Activated naive CD4-positive, alpha-beta T cell (primary cell): ENCODE results near the gene RAD51B.
A peak's percentile ranks its signal among the peaks of the same experiment; 100 is the strongest.

Source experiments
- DNase-seq, 4 experiments: peaks; one replicate each; lab custom pipeline; 2025; lab: John Stamatoyannopoulos, UW

The RAD51B gene

DNA sequence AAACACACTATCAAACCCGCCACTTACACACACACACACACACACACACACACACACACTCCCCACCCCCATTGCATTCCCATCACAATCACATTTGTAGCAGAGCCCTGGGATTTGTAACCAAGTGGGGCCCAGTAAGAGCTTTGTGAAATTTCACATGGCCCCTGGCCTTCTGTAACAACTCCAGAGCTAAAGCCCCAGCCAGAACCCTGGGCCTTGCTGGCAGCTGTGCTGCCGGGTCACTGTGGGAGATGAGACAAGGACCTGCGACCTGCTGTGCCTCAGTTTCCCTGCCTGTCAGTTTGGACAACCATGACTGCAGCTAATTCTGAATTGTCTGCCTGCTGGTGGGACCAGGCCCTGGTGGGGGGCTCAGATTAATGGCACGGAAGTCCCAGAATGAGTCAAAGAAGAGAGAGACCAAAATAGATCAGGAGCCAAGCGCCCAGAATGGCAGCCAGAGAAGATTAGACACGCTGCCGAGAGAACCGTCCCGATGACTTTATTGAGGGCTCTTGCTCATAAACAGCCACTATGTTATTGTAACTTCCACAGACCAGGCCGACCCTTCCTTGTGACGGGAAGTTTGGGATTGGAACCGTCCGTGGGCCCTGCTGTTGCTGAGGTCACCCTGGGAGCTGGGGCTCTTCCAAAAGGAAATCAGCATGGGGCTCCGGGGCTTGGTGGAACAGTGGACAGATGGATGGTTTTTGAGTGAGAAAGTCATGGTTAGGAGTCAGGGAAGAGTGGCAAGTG is 850.2 kb downstream of the RAD51B start:
- DNase-seq, result no peak

DNA sequence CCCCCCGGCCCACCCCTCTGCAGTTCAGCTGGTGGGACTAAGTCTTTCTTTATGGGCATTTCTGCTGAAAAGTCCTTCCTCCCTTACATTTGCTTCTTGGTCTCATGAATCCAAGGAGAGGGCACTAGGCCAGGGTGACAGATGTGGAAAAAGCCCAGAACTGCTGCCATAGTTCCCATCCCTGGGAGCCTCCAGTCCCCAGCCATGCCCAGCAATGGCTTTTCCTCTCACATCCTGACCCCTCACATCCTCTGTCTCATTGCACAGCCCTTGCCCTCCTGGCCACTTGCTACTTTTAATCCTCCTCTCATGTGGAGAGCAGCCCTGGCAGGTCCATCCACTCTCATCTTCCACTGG is 850.8 kb downstream of the RAD51B start:
- DNase-seq, result no peak

DNA sequence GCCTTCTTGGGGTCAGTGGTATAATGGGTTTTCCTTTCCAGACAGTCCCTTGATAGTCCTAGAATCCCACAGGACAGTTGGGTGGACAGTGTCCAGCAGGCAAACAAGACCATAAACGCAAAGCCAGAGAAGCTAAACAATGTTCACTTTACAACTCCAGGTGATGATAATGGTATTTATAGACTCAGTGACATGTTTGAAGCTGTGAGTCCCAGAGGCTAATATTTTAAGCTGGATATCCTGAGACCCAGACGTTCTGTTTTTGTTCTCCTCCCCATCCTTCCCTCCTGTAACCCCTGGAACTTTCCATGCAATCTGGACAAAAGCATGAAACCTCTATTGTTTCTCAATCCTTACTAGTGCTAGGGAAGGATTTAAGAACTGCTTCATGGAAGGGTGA is 852.3 kb downstream of the RAD51B start:
- DNase-seq, result no peak

DNA sequence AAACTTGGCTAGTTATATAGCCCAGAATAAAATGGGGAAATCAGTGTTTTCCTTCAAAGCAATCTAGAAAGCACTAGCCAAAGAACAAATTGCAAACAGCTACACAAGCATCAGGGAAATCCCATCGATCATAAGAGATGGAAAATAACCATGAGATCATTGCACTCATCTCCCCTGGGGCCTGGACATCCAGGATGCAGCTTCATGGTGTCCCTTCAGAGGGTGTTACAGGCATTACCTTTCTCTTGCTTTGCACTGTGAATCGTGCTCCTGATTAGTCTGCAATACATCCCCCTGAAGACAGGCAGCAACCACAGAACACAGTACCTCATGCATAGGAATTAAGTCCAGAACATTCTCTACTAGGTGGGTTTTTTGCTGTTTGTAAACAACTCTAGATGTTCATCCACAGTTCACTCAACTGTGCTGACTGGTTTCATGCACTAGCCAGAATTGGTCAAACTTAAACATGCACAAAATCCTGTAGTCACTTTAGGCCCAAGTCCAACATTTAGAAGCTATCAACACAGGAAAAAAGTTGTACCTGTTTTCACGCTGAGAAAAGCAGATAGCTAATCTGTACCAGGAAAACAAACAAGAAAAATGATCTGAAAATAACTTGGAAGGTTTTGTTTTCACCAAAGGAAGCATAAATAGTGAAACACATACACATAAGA is 853.2 kb downstream of the RAD51B start:
- no peak for DNase-seq

DNA sequence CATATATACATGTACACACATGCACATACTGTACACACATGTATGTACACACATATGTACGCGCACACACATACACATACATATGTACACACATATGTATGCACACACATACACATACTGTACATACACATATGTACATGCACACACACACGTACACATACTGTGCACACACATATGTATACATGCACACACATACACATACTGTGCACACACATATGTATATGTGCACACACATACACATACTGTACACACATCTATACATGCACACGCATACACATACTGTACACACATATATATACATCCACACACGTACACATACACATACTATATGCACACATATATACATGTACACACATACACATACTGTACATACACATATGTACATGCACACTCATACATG is 853.9 kb downstream of the RAD51B start:
- DNase-seq, result no peak

DNA sequence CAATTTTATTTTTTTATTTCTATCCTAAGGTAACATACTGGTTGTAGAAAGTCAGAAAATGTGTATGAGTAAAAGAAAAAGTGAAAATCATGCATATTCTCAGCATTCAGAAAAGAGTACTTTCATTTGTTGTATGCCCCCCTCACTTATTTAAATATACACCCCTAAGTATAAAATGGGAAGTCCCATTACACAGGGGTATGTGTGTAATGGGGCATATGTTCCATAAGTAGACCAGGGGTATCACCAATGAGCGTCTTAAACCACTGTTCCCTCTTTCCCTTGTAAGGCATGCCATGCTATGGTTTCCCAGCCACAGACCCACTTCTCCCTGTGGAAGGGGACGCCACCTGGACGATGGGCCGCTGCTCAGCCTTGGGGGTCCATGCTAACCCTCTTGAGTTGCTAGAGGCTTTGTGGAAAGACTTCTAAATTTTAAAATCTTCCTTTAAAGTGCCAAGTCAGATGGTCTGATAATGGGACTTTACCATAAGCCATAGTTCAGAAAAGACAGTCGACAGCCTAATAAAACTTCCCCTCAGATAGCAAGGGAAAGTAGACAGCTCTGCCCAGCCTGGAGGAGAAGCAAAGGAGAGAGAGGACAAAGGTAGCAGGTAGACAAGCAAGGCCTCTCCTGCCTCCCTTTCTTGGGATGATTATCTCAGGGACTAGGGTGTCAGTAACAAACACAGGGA is 855.1 kb downstream of the RAD51B start:
- no peak for DNase-seq

DNA sequence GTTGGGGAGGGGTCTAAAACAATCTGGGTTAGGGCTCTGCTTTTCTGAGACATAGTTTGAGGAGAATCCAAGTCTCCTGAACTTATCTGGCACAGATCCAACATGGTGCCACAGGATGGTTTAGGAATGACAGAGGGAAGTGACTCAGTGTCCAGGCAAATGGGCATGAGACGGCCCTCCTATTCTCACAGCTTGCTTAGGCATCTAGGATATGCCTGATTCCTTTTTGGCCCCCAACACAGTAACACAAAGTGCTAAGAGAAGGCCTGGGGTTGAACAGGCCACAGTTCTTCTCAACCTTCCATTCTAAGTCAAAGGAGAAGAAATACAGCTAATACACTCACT is 855.6 kb downstream of the RAD51B start:
- DNase-seq, result no peak

DNA sequence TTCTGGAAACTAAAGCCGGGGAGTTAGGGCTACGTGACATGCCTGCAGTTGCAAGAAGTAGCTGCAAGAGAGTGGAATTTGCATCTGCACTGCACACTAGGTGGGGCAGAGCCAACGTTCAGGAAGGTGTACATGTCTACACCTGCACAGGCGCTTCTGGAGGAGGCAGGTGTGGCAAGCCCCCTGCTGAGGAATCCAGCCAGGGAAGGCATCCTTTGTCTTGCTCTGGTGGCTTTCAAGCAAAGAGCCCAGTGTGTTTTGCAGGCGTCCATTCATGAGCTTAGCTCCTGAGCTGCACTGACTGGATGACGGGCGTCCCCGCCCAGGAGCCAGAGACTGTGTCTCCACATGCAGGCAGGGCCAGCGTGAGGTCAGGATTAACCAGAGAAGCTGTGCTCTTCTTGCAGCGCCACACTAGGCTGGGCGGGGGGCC is 856.9 kb downstream of the RAD51B start:
- DNase-seq, result no peak

DNA sequence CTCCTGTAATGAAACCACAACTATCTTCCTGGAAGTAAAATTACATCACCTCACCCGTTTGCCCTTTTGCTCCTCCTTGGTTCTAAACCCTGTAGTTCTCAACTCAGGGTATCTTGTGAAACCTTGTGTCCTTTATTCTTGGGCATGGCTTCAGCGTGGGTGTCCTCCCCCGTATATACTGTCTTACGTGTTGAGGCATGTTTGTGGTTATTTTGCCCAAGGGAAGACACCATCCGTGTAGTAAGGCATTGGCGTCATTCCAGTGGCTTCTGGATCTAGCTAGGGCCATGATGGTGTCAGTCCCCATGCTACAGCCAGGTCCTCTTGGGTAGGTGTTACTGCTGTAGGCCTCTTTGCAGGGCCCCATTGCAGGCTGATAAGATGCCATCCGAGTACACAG is 857.9 kb downstream of the RAD51B start:
- DNase-seq, result no peak

DNA sequence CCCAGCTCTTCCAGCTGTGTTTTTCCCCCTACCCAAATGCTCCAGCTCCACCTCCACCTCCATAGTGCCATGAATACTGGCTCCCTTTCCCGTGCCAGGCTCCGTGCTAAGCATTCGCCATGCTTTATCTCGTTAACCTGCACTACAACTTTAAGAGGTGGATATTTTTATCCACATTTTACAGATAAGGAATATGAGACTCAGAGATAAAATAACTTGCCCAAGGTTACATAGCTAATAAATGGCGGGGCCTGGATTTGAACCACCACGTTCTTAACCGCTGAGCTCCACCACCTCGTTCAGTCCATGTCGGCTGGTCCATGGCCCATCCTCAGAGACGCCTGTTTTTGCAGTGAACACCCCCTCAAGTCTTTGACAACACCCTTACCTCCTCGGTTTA is 858.3 kb downstream of the RAD51B start:
- no peak for DNase-seq

DNA sequence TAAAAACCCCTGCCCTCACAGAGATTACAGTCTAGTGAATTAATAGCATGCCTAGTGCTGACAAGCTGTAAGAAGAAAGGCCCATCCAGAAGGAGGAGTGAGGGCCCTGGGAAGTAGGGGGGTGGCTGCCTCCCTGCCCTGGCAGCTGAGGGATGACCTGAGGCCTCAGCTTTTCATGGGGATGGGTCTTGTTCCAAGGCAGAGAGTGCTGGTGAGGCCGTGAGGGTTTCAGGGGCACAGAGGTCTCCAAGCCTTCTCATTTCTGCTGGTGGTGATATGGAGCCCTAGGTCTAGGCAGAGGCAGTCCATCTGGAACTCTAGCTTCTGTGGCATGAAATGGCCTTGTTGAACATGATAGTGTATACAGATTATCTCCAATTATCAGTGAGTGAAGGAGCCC is 858.9 kb downstream of the RAD51B start:
- no peak for DNase-seq

DNA sequence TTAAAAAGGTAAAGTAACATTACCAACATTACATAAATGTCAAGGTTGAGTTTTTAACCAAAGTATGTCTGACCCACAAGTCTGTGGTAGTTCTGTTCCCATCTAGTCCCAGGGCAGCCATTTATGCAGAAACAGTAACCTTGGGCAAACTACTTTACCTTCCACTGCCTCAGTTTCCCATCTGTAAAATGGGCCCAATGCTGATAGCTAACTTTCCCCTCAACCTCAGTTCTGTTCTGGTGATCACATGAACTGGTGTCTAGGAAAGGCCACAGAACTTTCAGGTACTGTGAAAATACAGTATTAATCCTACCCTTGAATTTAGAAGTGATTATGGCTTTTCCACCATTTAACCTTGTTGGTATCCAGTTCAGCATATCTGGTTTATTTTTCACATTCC is 859.7 kb downstream of the RAD51B start:
- DNase-seq, result no peak

DNA sequence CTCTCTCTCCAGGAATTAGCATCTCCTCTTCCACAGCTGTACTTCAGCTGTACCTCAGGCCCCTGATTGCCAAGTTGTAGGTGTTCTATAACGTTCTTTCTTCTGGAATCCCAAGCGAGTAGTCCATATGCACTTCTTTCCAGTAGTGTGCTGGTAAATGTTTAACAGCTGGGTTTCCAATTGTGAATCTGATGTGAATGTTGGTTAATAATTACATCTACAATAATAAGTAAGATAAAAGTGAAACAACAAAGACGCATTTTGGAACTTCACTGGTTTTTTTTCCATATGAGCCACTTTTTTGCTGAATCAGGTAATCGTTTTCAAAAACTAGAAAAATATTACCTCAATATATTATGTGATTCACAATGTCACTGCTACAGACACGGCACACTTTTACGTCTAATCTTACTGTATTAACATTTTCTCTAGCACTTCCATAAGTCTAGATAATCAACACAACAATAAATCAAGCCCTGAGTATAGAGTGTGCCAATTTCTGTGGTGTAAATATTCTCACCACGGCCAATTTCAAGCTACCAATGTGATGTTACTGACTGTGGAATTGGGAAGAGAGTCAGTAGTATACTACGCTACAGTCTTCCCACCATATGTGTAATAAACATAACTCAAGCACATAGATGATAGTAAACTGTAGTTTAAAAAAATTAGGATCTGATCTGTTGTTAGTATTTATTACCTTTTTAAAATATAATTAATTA is 860.3 kb downstream of the RAD51B start:
- no peak for DNase-seq

DNA sequence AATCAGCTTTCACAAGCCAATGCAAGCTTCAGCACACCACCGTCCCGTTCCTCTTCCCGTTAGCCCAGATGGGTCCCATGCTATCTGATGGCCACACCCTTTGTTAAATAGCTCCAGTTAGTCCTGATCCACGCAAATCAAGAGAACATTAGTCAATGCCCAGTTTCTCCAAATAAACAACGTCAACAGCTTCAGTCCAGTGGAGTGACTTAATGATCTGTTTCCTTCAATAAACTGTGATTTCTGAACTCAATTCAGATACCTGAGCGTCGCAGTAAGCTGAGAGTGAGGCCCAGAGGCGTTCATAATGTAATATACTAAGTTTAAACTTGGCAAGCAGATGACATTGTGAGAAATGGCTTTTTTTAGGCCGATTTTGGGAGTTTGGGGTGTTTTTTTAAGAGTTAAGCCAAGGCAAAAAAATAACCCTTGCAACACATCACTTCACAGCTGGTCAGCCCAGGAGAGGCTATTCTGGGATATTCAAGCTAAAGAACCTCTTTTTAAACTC is 861.0 kb downstream of the RAD51B start:
- no peak for DNase-seq

DNA sequence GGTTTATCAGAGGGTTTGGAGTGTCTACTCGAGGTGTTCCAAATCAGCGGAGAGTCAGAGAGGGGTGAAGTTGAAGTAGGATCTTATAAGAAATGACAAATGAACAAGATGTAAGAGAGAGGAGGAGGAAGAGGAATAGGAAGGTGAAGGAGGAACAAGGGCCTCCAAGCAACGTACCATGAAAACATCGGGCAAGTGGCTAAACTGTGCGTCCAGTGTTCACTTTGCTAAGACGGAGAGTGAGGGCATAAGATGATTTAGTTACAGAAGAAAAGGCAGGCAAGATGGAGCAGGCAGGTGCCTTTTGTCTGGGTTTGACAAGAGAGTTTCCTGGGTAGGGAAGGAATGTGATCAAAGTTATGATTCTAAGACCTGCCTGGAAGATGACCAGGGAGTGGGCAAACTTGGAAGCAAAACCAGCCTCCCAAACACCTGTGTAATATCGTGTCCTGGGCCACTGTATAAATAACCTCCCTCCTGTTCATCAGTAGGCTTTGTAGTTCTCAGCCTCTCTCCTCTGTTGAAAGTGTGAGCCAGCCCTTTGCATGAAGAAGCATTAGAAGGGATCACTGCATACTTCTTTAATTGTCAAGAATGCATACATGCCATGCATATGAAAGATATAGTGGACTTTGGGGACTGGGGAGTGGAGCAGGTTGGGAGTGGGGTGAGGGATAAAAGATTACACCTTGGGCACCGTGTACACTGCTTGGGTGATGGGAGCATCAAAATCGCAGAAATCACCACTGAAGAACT is 861.9 kb downstream of the RAD51B start:
- DNase-seq, result no peak

DNA sequence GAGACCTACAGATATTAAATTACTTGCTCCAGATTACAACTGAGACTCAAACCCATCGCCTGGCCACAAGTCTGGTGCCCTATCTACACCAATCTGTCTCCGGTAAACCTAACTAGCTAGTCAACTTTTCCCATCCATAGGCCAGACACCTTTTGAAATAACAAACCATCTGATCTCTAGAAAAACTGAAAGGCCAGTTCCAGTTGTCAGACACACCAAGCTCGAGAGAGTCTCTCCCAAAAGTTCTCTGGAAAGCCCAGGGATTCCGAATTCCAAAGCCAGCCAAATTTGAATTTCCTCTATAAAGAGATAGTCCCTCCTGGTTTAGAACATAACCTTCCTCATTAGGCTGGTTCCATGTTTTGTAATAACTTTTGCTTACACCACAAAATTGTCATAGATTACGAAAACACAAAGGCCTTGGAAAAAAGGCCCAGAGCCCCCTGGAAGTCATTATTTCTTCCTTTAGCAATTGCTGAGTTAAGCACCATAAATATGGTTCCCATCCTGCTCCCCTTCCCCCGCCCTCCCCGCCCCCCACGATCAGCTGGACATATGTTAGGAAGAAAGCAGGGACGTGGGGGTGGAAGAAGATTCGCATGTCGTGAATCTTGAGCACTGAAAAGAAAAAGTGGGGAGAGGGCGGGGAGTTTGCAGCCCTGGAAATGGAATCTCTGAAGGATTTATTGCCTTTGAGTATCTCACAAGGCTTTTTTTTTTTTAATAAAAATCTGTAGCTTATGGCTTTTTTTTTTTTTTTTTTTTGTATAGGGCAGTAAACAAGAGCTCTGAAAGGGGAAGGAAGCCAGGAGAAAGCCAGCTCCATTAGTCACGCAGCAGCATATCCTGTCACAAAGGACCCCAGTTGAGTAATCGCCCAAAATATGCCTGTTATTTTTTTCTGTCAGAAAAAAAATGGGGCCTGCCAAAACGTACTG is 862.9 kb downstream of the RAD51B start:
- DNase-seq, result peak in 1 of 4 experiments; percentile 3

DNA sequence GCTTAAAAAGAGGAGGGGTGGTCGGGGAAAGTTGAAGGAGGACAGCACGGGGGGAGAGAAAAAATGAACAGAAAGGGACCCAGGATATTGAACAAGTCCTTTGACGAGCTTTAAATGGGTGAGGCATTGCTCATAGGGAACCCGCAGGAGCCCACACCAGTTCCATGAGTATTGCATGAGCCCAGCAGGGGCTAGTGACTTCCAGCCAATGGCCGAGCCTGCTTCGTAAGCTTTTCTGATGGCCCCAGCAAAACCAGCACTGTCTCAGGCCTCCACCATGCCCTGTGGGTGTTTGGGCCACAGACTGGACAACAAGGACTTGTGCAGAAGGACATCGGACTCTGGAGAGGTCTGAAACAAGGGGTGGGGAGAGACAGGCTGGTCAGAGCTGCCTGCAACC is 863.7 kb downstream of the RAD51B start:
- no peak for DNase-seq

DNA sequence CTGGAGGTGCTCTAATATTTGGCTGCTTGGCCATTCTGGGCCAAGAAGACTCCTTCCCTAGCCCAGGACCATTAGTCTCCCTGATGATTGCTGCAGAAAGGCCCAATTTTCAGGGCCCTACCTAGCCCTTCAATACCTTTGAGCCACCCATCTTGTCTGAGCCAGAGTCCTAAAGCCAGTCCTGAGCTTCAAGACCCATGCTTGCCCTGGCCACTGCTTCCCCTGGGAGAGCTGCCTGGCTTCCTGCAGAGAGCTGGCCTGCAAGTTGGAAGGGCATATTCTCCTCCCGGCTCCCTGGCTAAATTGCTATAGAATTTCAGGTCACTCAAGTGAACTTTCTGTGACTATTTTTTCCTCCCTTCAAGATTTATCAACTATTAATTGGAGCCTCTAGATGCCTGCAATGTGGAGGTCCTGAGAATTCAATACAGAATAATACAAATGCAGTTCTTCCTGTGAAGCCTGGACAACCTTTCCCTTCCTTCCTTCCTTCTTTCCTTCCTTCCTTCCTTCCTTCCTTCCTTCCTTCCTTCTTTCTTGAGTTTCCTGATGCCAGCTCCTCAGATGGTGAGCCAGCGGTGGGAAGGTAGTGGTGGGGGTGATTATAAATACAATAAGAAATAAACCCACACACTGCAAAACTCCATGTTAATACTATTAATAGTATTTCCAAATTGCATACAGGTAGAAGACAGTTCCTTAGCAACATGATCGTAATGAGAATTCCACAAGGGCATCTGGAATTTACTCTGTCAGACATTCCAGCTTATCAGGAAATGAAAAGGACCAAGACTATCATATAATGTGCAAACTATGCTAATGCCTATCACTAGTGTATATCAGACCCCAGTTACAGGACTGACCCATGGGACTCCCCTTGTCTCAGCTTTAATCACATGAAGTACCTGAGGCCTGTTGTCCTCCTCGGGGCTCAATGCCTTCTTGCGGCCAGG is 865.2 kb downstream of the RAD51B start:
- no peak for DNase-seq

DNA sequence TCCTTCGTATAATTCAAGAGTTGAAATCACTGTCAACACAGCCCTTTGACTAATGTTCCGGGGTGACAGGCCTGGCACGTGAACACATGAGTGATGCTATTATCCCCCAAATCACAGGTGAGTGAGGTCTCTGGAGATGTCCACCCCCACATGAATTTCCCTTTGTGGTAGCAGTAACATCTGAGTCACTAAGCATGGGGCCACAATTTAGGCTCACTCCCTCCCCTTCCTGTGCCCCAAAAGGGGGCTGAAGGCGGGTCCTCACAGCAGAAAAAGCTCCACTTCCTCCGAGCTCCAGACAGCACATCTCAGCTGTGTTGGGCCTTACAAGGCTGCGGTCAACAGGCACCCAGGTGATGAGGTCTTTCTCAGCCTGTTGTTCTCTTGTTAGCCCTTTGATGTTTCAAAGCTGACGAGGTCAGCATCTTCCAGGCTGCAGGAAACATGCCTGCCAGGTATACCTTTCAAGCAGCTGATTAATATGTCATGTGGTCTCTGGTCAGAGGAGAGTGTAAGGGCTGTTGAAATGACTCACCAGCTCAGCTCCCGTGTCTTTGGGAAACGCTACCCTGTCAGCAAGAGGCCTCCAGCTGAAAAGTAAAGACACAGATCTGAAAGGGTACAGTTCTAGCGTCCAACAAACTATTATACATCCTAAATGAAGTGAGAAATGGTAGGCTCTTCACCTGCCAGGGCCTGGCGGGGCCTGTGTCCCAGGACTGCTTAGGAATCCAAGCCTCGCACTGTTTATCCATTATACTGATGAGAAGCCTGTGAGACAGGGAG is 866.0 kb downstream of the RAD51B start:
- DNase-seq, result peak in 3 of 4 experiments; percentile 19 to 59 (median 32)
